NCI-H69 (cell line): ENCODE data around the gene PKP3.
A peak's percentile ranks its signal among the peaks of the same experiment; 100 is the strongest.
"Not testable (repeated sequence)": the region's sequence is repeated elsewhere in the genome, so short reads cannot be mapped to it uniquely, and the experiment has no call there.

Experiments
- DNase-seq: peaks from one replicate; lab custom pipeline; 2025; lab: John Stamatoyannopoulos, UW

PKP3 gene

GRCh38 chr11:394034-394857, at the start of gene PKP3:
Gene PKP3, plus strand, starts transcription at chr11:394209. Its CDS starts 84 bp downstream, at chr11:394293.
- DNase-seq: no peak

GRCh38 chr11:344836-345578, 49.0 kb upstream of the PKP3 start:
- no peak for DNase-seq

- DNase-seq: no peak
Observed at GRCh38 chr11:346529-346928, 47.5 kb upstream of the PKP3 start.

GRCh38 chr11:349270-349954, 44.6 kb upstream of the PKP3 start:
- DNase-seq: not testable (repeated sequence)

- not testable (repeated sequence) for DNase-seq
Observed at GRCh38 chr11:350033-350722, 43.8 kb upstream of the PKP3 start.

GRCh38 chr11:350723-351255, 43.2 kb upstream of the PKP3 start:
- no peak for DNase-seq

GRCh38 chr11:351411-351810, 42.6 kb upstream of the PKP3 start:
- DNase-seq: no peak

- no peak for DNase-seq
Observed at GRCh38 chr11:352456-353031, 41.5 kb upstream of the PKP3 start.

GRCh38 chr11:353179-353873, 40.7 kb upstream of the PKP3 start:
- DNase-seq: no peak

- peak; percentile 81 for DNase-seq
Observed at GRCh38 chr11:355581-356458, 38.2 kb upstream of the PKP3 start.

- DNase-seq: no peak
Observed at GRCh38 chr11:356610-357009, 37.4 kb upstream of the PKP3 start.

GRCh38 chr11:357582-357981, 36.4 kb upstream of the PKP3 start:
- no peak for DNase-seq

GRCh38 chr11:358129-358800, 35.7 kb upstream of the PKP3 start:
- DNase-seq: no peak

- no peak for DNase-seq
Observed at GRCh38 chr11:359181-359714, 34.8 kb upstream of the PKP3 start.

- DNase-seq: no peak
Observed at GRCh38 chr11:360326-361280, 33.4 kb upstream of the PKP3 start.

GRCh38 chr11:362642-363442, 31.2 kb upstream of the PKP3 start:
- DNase-seq: no peak

- not testable (repeated sequence) for DNase-seq
Observed at GRCh38 chr11:363443-363805, 30.6 kb upstream of the PKP3 start.
